Adrenal gland (tissue), 12 donors: ENCODE measurements around the gene PEPD. TPM values are rescaled to one million over a fixed set of nuclear protein-coding genes. Genes with fewer than 3 reads are reported as not detected.

Source experiments
- DNase-seq, 7 donors: peaks; one replicate each; pipeline ENCODE4 v3.0.0-alpha.2; 2019 to 2020
- H3K27ac ChIP-seq, 5 donors: fragments of 200-600 bp; sonication (generic) in 4 of 5; 1 replicate in 3 of 5; 2 replicates in 2 of 5; pipeline versions ENCODE4 v1.5.1 to v1.8.0; 2016 to 2020; ENCODE audit warnings: mild to moderate bottlenecking in 1 of 5
- H3K27me3 ChIP-seq: fragments of 200-600 bp; 2 replicates; pipeline ENCODE4 v1.8.0; 2021
- H3K36me3 ChIP-seq, 2 donors: fragments of 200-600 bp; replicated peaks in 1 of 2; 1 replicate in 1 of 2; 2 replicates in 1 of 2; pipeline versions ENCODE4 v1.5.1 to v1.8.0; 2018 to 2022
- H3K4me1 ChIP-seq, 2 donors: fragments of 200-600 bp; replicated peaks in 1 of 2; 1 replicate in 1 of 2; 2 replicates in 1 of 2; pipeline versions ENCODE4 v1.5.1 to v1.8.0; 2018 to 2021
- H3K4me3 ChIP-seq, 4 donors: fragments of 200-600 bp; sonication (generic) in 3 of 4; one replicate each; pipeline ENCODE4 v1.5.1; 2016 to 2018
- H3K9me3 ChIP-seq, 3 donors: fragments of 200-600 bp; sonication (generic) in 1 of 3; replicated peaks in 1 of 3; 1 replicate in 2 of 3; 2 replicates in 1 of 3; pipeline versions ENCODE4 v1.5.1 to v1.8.0; 2016 to 2021
- POLR2A ChIP-seq, 2 donors: fragments of 450-650 bp; IDR thresholded peaks; one replicate each; pipeline ENCODE4 v1.6.1; 2017; ENCODE audit warnings: antibody characterized with exemption in 2 of 2, mild to moderate bottlenecking in 2 of 2, moderate library complexity in 1 of 2
- WGBS, 4 donors: extraction: QIAGEN DNeasy Blood & Tissue Kit in 2 of 4; methylation state at CpG; one replicate each; pipeline versions ENCODE4 v1.1.5 to v1.1.7; 2013 to 2017; 5-methylcytosine and 5-hydroxymethylcytosine counted together
- intact Hi-C, 2 donors: fragments of 100-400 bp; cut with DNase I; formaldehyde crosslinking; loops; one replicate each; pipeline versions ENCODE4 v1.14.1 to v1.15.0; 2022 to 2023
- polyA plus RNA-seq, 3 donors: library from polyadenylated mRNA; stranded (reverse); fragments of 200-250 nt in 2 of 3; fragments of 350-450 nt in 1 of 3; fragmentation: Illumina TruSeq in 1 of 3; extraction: RNeasy Lipid Tissue Mini Kit (QIAGEN cat#74804) in 1 of 3; gene quantifications; one replicate each; pipeline ENCODE4 v1.2.3, GENCODE V29; 2013 to 2014
- total RNA-seq, 9 donors: library from RNA; depleted of rRNA in 4 of 9; stranded (reverse); fragments of >200 nt in 4 of 9; fragments of 120-200 nt in 1 of 9; fragmentation: NEBNext Ultra II Directional in 1 of 9; extraction: Animal tissue kit (Norgen Biotek cat#: 25700) in 1 of 9; gene quantifications; one replicate each; pipeline versions ENCODE4 v1.1.0 to v1.2.4, GENCODE V29; 2013 to 2023
- TF ChIP-seq, protein P1 (sequence below), 6 experiments: fragments of 450-650 bp in 4 of 6; fragments of 200-600 bp in 2 of 6; sonication (generic) in 1 of 6; IDR thresholded peaks; 1 replicate in 5 of 6; 2 replicates in 1 of 6; pipeline versions ENCODE4 v1.5.1 to v1.8.0; 2016 to 2021; ENCODE audit warnings: antibody characterized with exemption in 6 of 6, mild to moderate bottlenecking in 2 of 6, moderate library complexity in 1 of 6
- donor health status: healthy with polysubstance abuse.
- donor health status: Bipolar disorder and iron deficiency.
- donor health status: DM: yes; HTN: yes; CAD: no.
- donor health status: DM: no; HTN: no; CAD: no.
- donor health status: DM: no; HTN: no; CAD: no.
- donor health status: DM: yes; HTN: yes; CAD: no.

The PEPD gene
- total and polyA plus RNA-seq, 12 donors = 24.4 to 311 (median 116) TPM

DNA sequence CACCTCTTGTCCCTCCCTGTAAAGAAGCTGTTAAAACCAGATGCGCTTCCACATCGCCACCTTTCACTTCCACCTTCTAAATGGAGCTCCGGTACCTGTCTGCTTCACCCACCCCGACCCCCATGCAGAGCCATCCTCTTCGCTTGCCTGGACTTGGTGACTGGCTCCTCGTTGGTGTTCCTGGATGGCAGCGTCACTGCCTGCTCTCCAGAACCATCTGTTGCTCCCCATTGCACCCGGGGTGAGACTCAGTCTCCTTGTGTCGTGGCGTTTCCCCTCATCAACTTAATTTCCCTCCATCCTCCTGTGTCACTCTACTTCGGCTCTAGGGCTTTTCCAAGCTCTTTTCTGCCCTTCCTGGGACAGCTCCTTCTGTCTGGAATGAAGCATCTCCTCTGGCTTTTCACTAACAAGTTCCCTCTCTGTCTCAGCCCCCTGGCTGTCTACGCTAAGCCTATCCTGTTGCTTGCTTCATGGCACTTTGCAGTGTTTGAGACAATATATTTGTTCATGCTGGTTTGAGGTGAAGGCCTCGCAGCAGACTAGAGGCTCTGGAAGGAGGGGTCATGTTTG, 137.8 kb downstream of the PEPD start:
- Histone ChIP-seq H3K36me3 (peaks cover 0 to 13% of the 10 kb centered on the region in 2 donors), H3K27me3 (no peaks in the 10 kb centered on the region), H3K27ac (no peak overlapping the region), H3K4me1 (peaks cover 7 to 20% of the 10 kb centered on the region in 2 donors), H3K4me3 (no peak overlapping the region), H3K9me3 (no peaks in the 10 kb centered on the region)
- intact Hi-C loops = no loop called here
- DNase-seq = no peak
- TF ChIP-seq POLR2A (IDR thresholded peaks at IDR 0.05) = no peak
- TF ChIP-seq, protein P1, sequence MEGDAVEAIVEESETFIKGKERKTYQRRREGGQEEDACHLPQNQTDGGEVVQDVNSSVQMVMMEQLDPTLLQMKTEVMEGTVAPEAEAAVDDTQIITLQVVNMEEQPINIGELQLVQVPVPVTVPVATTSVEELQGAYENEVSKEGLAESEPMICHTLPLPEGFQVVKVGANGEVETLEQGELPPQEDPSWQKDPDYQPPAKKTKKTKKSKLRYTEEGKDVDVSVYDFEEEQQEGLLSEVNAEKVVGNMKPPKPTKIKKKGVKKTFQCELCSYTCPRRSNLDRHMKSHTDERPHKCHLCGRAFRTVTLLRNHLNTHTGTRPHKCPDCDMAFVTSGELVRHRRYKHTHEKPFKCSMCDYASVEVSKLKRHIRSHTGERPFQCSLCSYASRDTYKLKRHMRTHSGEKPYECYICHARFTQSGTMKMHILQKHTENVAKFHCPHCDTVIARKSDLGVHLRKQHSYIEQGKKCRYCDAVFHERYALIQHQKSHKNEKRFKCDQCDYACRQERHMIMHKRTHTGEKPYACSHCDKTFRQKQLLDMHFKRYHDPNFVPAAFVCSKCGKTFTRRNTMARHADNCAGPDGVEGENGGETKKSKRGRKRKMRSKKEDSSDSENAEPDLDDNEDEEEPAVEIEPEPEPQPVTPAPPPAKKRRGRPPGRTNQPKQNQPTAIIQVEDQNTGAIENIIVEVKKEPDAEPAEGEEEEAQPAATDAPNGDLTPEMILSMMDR (IDR thresholded peaks at IDR 0.05) = no peak
- 92 to 97% (median 94%) methylated on average over 13 of the region's 13 CpGs for WGBS, 4 donors

DNA sequence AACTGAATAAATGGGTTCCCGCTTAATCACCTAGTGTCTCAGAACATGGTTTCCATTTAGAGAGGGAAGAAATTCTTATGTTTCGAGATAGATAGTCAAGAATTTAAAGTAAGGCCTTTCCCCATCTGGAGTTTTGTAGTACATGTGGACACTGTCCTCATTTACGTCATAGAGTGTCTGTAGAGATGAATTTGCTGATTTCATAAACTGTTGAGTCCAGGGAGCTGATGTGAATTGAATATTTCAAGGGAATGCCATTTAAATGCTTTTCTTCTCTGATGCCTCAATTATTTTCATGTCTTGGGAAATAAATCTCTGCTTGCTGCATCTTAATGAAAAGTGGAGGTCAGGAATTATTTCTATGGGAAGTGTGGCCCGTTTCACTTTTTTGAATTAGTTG, 138.6 kb downstream of the PEPD start:
- Histone ChIP-seq H3K4me3 (no peak overlapping the region), H3K36me3 (peaks cover 0 to 13% of the 10 kb centered on the region in 2 donors), H3K27me3 (no peaks in the 10 kb centered on the region), H3K27ac (no peak overlapping the region), H3K4me1 (peaks cover 7 to 13% of the 10 kb centered on the region in 2 donors), H3K9me3 (no peaks in the 10 kb centered on the region)
- intact Hi-C loops = no loop called here
- 88 to 94% (median 92%) methylated on average over 4 of the region's 4 CpGs for WGBS, 4 donors
- TF ChIP-seq POLR2A (IDR thresholded peaks at IDR 0.05) = no peak
- TF ChIP-seq, protein P1 (IDR thresholded peaks at IDR 0.05) = no peak
- no peak for DNase-seq

DNA sequence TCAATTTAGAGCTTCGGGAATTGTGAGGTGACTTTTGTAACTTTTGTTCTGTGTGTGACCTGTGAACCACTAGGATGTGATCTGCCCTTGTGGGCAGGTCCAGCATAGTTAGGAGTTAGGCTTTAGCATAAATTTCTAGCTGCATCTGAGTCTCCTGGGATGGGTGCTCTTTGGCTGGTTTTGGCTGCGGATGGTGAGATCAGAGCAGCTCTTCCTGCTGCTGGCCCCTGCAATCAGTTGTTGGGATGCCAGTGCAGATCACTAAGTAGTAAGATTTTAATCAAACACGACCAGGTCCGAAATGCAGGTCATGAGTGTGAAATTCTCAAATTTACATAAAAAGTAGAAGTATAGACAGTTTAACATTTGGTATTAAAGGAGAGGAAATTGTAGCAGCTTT, 139.6 kb downstream of the PEPD start:
- WGBS, 4 donors = 87 to 96% (median 90%) methylated on average over 4 of the region's 4 CpGs
- Histone ChIP-seq H3K4me3 (no peak overlapping the region), H3K9me3 (no peaks in the 10 kb centered on the region), H3K4me1 (peaks cover 7 to 21% of the 10 kb centered on the region in 2 donors), H3K27ac (no peak overlapping the region), H3K36me3 (peaks cover 0 to 5% of the 10 kb centered on the region in 2 donors), H3K27me3 (no peaks in the 10 kb centered on the region)
- DNase-seq = no peak
- intact Hi-C loops = no loop called here
- TF ChIP-seq POLR2A (IDR thresholded peaks at IDR 0.05) = no peak
- TF ChIP-seq, protein P1 (IDR thresholded peaks at IDR 0.05) = no peak

DNA sequence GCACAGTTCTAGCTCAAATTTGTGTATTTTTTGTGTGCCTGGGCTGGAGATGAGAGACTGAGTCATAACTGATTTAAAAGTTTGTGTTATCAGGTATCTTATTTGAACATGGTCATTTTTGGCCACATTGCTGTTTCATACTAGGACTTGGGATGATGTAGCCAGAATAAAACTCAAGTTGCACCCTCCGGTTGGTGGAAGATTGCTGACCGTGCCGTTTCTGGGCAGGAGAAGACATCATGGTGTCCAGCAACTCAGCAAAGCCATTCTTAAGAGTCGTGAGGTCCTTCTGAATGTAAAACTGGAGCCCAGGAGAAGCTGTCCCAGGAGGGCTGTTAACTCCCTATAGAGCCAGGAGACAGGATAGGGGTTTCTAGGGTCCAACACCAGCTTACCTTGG, 140.5 kb downstream of the PEPD start:
- 92 to 98% (median 95%) methylated on average over 4 of the region's 4 CpGs for WGBS, 4 donors
- H3K4me3 ChIP-seq = no peak overlapping the region
- H3K36me3 ChIP-seq = no peaks in the 10 kb centered on the region
- intact Hi-C loops = no loop called here
- H3K27ac ChIP-seq = no peak overlapping the region
- H3K4me1 ChIP-seq = peaks cover 7 to 27% of the 10 kb centered on the region in 2 donors
- no peaks in the 10 kb centered on the region for H3K27me3 ChIP-seq
- DNase-seq = no peak
- no peak for TF ChIP-seq POLR2A (IDR thresholded peaks at IDR 0.05)
- TF ChIP-seq, protein P1 (IDR thresholded peaks at IDR 0.05) = no peak
- H3K9me3 ChIP-seq = no peaks in the 10 kb centered on the region
